Lower lobe of right lung (tissue), 2 donors: ENCODE results near the gene LPCAT2. TPM values are rescaled to one million over a fixed set of nuclear protein-coding genes. Genes with fewer than 3 reads are reported as not detected.
A peak's percentile ranks its signal among the peaks of the same experiment; 100 is the strongest.

Experiments used
- ATAC-seq, 2 donors: fragments of 200-7000 bp; cut with Tn5 transposase; one replicate each; pipeline ENCODE4 v1.9.1; 2020 to 2022; ENCODE audit warnings: mild to moderate bottlenecking in 2 of 2, moderate library complexity in 2 of 2
- DNase-seq: peaks from one replicate; pipeline ENCODE4 v3.0.0-alpha.2; 2020
- H3K27ac ChIP-seq: fragments of 200-600 bp; one replicate; pipeline ENCODE4 v1.8.0; 2022
- H3K27me3 ChIP-seq: fragments of 200-600 bp; one replicate; pipeline ENCODE4 v1.8.0; 2022; ENCODE audit warnings: low read depth
- H3K36me3 ChIP-seq: fragments of 200-600 bp; one replicate; pipeline ENCODE4 v1.8.0; 2022; ENCODE audit warnings: mild to moderate bottlenecking
- H3K4me1 ChIP-seq: fragments of 200-600 bp; one replicate; pipeline ENCODE4 v1.8.0; 2022
- H3K4me3 ChIP-seq: fragments of 200-600 bp; one replicate; pipeline ENCODE4 v1.8.0; 2022; ENCODE audit warnings: mild to moderate bottlenecking
- H3K9me3 ChIP-seq: fragments of 200-600 bp; one replicate; pipeline ENCODE4 v1.8.0; 2022
- intact Hi-C: fragments of 100-400 bp; cut with DNase I; formaldehyde crosslinking; loops from one replicate; pipeline ENCODE4 v1.11.0; 2022
- long read RNA-seq: library from polyadenylated mRNA; unstranded; transcript quantifications from one replicate; pipeline ENCODE4 v2.0.0, GENCODE V29; 2021
- total RNA-seq: library from RNA; stranded (reverse); fragmentation: NEBNext Ultra II Directional; extraction: Animal tissue kit (Norgen Biotek cat#: 25700); gene quantifications from one replicate; pipeline ENCODE4 v1.2.1, GENCODE V29; 2021
- TF ChIP-seq, protein P1 (sequence below): fragments of 200-600 bp; IDR thresholded peaks from one replicate; pipeline ENCODE4 v1.8.0; 2022; ENCODE audit warnings: antibody characterized with exemption, mild to moderate bottlenecking
- donor health status: DM: no; HTN: yes; CAD: no; lungs with severe emphysema.

The LPCAT2 gene
- total RNA-seq: 35.8 TPM
- long read RNA-seq, full-length matches to known transcripts: 25 of 33 reads
- long read RNA-seq, partial matches to known transcripts: 1 of 33 reads
- long read RNA-seq, other reads (novel, unspliced or antisense): 7 of 33 reads

- Histone ChIP-seq H3K4me1 (no peaks in the 10 kb centered on the region), H3K9me3 (peaks cover 10% of the 10 kb centered on the region), H3K27me3 (no peaks in the 10 kb centered on the region), H3K36me3 (peaks cover 11% of the 10 kb centered on the region), H3K4me3 (peak within 1 kb of the TSS; percentile 61), H3K27ac (peak within 1 kb of the TSS; percentile 81)
- TF ChIP-seq, protein P1, sequence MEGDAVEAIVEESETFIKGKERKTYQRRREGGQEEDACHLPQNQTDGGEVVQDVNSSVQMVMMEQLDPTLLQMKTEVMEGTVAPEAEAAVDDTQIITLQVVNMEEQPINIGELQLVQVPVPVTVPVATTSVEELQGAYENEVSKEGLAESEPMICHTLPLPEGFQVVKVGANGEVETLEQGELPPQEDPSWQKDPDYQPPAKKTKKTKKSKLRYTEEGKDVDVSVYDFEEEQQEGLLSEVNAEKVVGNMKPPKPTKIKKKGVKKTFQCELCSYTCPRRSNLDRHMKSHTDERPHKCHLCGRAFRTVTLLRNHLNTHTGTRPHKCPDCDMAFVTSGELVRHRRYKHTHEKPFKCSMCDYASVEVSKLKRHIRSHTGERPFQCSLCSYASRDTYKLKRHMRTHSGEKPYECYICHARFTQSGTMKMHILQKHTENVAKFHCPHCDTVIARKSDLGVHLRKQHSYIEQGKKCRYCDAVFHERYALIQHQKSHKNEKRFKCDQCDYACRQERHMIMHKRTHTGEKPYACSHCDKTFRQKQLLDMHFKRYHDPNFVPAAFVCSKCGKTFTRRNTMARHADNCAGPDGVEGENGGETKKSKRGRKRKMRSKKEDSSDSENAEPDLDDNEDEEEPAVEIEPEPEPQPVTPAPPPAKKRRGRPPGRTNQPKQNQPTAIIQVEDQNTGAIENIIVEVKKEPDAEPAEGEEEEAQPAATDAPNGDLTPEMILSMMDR: no peak
- DNase-seq (peak; percentile 96), ATAC-seq (peak; percentile 97 to 98)
- intact Hi-C loops: no loop called here
Observed at GRCh38 chr16:55508941-55509931, at the start of gene LPCAT2. Gene LPCAT2 (plus strand): TSS chr16:55509072. CDS start chr16:55509182, 110 bp downstream.

DNA sequence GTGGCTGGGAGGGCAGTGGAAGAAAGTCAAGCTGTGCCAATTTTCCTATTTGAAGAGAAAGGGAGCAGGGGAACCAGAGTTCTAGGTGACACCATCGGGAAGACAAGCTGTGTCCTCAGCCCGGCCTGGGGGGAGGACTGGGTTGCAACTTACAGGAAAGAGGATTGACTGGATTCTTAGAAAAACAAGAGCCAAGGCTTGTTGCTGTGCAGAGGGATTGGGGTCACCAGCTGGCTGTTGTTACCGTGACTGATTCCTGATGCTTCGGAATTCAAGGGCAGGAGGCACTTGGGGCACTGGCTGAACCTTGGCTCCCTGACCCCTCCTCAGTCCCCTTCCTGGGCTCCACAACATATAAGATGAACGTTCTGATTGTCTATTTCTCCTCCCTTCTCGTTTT lies 46.6 kb upstream of the LPCAT2 start:
- ATAC-seq: no peak
- H3K27ac ChIP-seq: no peak overlapping the region
- no peak for DNase-seq
- H3K9me3 ChIP-seq: no peaks in the 10 kb centered on the region
- no peaks in the 10 kb centered on the region for H3K4me1 ChIP-seq
- no peaks in the 10 kb centered on the region for H3K36me3 ChIP-seq
- no peaks in the 10 kb centered on the region for H3K27me3 ChIP-seq
- TF ChIP-seq, protein P1: no peak
- no peak overlapping the region for H3K4me3 ChIP-seq
- intact Hi-C loops: loop anchor here (10.0 kb wide), 1 partner anchor 243 kb away; no protein-coding TSS in a partner anchor

- H3K27me3 ChIP-seq: no peaks in the 10 kb centered on the region
- intact Hi-C loops: loop anchor here (10.0 kb wide), 1 partner anchor 240 kb away; no protein-coding TSS in a partner anchor
- H3K4me1 ChIP-seq: no peaks in the 10 kb centered on the region
- no peak overlapping the region for H3K4me3 ChIP-seq
- H3K27ac ChIP-seq: no peak overlapping the region
- H3K36me3 ChIP-seq: no peaks in the 10 kb centered on the region
- ATAC-seq (no peak), DNase-seq (no peak)
- no peaks in the 10 kb centered on the region for H3K9me3 ChIP-seq
- TF ChIP-seq, protein P1: no peak
Observed at GRCh38 chr16:55464375-55464774, 44.5 kb upstream of the LPCAT2 start.

DNA sequence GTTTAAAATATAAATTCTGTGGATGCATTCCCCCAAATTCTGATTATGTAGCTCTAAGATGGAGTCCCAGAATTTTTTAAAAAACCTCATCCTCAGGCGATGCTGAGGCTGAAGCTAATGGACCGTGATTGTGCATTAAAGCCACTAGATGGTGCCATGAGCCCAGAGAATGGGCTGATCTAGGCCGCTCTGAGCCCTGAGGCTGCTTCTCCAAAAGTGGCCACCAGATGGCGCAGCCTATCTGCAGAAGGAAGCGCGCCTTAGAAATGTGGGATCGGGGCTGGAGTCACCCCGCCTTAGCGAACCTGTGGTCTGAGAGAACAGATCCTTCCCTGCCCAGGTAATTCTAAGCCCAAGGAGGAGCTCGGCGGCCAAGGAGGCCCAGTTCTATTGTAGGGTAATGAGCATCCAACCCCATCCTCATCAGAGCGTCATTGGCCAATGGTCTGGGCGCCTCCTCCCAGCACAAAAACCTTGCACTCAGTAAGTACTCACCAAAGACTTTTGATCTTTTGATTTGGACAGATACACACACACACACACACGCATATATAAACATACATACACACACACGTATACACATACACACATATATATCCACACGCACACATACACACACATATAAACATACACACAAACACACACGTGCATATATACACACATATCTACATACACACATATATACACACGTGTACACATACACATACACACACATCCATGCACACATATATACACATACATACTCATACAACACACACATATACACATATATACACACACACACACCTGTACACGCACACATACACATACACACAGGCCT lies 43.6 kb upstream of the LPCAT2 start:
- no peaks in the 10 kb centered on the region for H3K36me3 ChIP-seq
- peak; percentile 91 for DNase-seq
- H3K27ac ChIP-seq: no peak overlapping the region
- intact Hi-C loops: loop anchor here (10.0 kb wide), 1 partner anchor 240 kb away; no protein-coding TSS in a partner anchor
- TF ChIP-seq, protein P1: peak; percentile 100
- no peaks in the 10 kb centered on the region for H3K9me3 ChIP-seq
- H3K27me3 ChIP-seq: no peaks in the 10 kb centered on the region
- no peaks in the 10 kb centered on the region for H3K4me1 ChIP-seq
- peak; percentile 94 to 97 for ATAC-seq
- H3K4me3 ChIP-seq: no peak overlapping the region

DNA sequence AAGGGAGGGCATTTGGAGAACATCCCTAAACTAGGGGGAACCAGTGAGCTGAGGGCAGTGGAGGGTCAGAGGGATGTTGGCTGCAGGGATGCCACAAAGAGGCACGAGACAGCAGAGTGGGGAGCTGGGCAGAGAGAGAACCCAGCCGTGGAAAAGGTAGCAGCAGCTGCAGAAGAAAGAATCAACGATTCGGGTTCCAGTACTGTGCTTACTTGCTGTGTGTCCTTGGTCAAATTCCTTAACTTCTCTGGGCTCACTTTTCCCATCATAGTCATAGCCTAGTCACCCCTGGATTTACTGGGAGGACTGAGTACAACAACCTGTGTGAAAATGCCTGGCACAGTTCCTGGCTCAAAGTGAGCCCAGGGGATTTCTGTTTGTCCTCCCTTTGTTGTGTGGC lies 42.7 kb upstream of the LPCAT2 start:
- Histone ChIP-seq H3K27me3 (no peaks in the 10 kb centered on the region), H3K9me3 (no peaks in the 10 kb centered on the region)
- ATAC-seq: no peak

More for the DNA sequence above, 42.7 kb upstream of the LPCAT2 start:
- no peak for DNase-seq
- Histone ChIP-seq H3K36me3 (no peaks in the 10 kb centered on the region), H3K4me3 (no peak overlapping the region), H3K4me1 (peaks cover 9% of the 10 kb centered on the region), H3K27ac (no peak overlapping the region)
- intact Hi-C loops: loop anchor here (10.0 kb wide), 1 partner anchor 239 kb away; no protein-coding TSS in a partner anchor
- TF ChIP-seq, protein P1: no peak
